HG02981 (cell line): Measurements from ENCODE around the gene ADAMTSL3.
"Not testable (repeated sequence)": the region's sequence is repeated elsewhere in the genome, so short reads cannot be mapped to it uniquely, and the experiment has no call there.

Experiments
- ATAC-seq: cut with Tn5 transposase; IDR thresholded peaks from one replicate; pipeline ENCODE4 v1.9.1; 2021; ENCODE audit warnings: mild to moderate bottlenecking, moderate library complexity; ENCODE audit not compliant: unreplicated experiment

The ADAMTSL3 gene

DNA sequence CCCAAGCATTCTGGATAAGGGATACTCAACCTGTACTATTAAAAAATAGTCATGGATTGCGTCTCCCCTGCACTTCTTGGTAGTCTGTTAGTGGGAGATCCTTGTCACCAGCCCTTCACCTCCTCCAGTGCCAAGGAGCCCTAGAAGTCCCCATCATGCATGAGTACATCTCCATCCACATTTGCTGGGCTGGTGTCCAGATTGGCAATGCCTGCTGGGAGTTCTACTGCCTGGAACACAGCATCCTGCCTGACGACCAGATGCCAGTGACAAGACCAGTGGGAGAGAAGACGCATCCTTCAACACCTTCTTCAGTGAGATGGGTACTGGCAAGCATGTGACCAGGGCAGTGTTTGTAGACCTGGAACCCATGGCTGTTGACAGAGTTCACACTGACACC, 85.7 kb downstream of the ADAMTSL3 start:
- ATAC-seq: no peak

DNA sequence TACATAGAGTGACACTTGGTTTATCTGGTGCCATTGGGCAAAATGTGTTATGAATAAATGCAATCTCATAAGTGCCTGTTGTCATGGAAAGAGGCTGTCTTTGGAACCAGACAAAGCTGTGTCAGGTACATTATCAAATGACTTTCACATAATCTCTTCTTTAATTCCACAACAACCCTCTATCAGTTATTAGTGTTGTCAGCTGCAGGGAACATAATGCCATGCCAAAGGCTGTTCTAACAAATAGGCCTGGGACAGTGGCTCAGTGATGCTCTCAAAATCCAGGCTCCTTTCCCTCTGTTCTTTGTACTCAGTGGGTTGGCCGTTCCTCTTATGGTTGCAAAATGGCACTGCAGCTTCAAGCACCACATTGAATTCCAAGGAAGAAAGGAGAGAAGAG, 91.8 kb downstream of the ADAMTSL3 start:
- no peak for ATAC-seq

DNA sequence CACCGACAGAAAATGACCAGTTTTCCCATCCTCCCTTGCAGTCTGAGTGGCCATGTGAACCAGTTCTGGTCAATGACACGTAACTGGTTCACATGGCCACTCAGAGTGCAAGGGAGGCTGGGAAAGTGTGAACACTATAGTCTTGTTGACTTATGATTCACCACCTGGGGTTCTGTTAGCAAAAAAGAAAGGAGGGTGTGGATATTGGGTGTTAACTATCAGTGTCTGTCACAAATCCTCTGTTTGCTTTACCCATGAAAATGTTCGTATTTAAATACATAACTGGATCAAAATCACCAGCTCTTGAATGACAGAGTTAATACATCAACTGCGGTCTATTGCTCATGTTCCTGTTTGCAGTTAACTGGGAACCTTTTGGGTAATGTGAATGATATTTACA, 92.3 kb downstream of the ADAMTSL3 start:
- no peak for ATAC-seq

DNA sequence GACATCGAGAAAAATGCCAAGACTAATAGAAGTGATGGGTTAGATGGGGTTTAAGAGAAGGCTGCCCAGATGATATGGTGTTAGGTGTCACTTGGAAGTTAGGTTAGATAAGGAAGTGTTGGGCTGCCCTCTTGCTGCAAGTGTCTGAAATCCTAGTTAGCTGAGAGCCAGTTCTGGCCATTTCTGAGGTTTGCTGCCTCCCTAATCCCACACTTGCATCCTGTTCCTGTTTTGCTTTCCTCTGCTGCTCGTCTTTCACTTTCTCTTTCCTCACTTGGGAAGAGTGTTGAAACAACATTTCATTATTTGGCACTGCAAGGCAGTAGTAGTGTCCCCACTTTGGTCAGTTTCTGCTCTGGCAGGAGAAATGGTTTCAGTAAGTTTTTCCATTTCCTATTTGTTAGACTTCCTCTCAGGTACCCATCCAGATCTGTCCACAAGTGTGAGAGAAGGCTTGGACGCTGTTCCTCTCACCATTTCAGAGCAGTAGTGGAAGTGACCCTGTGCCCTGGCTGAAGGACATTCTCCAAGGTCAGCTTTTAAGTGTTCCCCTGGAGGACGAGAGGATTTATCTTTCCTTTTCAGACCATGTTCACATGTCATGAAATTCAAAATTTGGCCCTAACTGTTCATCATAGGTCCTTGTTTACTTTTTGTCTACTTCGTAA, 93.3 kb downstream of the ADAMTSL3 start:
- ATAC-seq: no peak

DNA sequence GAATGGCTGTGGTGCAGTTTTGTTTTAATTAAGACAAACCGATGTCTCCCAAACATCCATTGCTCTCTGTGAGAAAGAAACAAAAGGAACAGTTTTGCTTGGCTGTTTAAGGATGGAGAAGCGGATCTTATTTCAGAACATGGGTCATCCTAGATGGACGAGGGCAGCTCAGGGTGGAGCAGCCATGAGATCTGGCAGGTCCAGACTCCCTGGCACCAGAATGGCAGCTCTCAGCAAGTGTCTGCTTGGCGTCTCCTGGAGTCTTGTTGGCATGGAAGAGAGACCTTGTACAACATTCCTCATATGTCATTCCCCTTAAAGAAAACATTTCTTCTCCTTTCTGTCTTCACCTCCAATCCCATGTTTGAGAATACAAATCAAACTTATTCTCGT, 93.8 kb downstream of the ADAMTSL3 start:
- no peak for ATAC-seq

GRCh38 chr15:83753872-83754493, 100.1 kb downstream of the ADAMTSL3 start:
- ATAC-seq: no peak

DNA sequence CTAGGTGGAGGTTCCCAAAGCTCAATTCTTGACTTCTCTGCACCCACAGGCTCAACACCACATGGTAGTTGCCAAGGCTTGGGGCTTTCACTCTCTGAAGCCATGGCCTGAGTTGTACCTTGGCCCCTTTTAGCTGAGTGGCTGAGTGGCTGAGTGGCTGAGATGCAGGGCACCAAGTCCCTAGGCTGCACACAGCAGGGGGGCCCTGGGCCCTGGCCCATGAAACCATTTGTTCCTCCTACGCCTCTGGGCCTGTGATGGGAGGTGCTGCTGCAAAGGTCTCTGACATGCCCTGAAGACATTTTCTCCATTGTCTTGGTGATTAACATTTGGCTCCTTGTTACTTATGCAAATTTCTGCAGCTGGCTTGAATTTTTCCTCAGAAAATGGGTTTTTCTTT, 103.4 kb downstream of the ADAMTSL3 start:
- not testable (repeated sequence) for ATAC-seq

GRCh38 chr15:83762367-83762766, 108.4 kb downstream of the ADAMTSL3 start:
- no peak for ATAC-seq

GRCh38 chr15:83764201-83764838, 110.4 kb downstream of the ADAMTSL3 start:
- no peak for ATAC-seq

GRCh38 chr15:83766339-83766738, 112.4 kb downstream of the ADAMTSL3 start:
- no peak for ATAC-seq

DNA sequence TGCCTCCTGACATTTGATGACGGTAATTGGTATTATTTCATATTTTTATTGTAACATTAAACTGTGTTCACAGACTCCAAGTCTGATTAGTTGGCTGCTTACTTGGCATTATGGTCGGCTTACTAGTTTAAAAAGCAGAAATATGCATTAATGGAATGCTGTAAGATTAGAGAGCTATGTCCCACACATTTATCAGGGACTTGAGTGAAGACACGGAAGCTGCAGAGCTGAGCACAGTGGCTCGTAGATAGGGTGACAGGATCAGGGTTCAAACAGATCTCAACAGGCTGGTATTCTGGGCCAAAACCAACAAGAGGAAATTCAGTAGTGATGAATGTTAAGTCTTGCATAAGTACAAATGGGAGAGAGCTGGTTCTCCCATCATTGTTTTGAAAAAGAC, 113.8 kb downstream of the ADAMTSL3 start:
- no peak for ATAC-seq

DNA sequence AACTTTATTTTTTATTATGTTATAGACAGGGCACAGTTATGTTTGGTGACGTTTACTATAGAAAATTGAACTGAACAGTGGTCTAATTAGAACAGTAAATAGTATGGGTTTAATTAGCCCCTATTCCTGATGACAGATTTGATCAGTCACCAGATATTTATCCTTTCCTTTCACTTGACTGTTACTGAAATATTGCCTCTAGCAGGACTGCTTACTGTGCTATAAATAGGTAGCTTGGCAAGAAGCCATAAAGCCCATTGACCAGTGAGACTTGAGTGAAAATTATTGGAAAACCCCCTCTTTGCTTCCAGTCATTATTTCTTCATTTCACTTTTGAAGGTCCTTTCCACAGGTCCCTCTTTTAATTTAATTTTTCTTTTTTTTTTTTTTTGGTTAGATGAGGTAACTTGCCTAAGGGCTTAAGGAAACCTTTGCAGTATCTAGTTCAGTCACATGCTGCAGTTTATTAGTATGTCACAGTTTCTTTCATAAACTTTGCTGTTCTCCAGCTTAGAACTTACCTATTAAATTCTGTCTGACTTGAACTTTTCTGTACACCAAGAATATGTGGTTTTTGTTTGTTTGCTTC, 115.6 kb downstream of the ADAMTSL3 start:
- ATAC-seq: no peak

GRCh38 chr15:83775738-83776137, 121.8 kb downstream of the ADAMTSL3 start:
- ATAC-seq: no peak

DNA sequence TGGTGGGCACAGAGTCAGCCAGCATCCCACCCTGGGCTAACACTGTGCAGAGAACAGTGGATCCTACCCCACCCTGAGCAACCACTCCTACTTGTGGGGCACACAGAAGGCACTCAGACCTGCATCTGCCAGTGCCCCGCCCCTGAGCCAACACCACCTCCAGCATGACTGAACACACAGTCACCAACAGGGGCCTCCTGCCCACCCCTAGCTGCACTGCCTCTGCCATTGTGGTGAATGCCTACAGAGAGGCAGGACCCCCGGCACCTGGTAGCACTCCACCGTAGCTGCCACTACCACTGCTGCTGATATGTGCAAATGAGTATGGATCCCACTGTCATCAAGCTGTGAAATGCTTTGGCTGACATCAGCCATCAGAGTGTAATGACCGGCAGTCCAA, 123.1 kb downstream of the ADAMTSL3 start:
- no peak for ATAC-seq

DNA sequence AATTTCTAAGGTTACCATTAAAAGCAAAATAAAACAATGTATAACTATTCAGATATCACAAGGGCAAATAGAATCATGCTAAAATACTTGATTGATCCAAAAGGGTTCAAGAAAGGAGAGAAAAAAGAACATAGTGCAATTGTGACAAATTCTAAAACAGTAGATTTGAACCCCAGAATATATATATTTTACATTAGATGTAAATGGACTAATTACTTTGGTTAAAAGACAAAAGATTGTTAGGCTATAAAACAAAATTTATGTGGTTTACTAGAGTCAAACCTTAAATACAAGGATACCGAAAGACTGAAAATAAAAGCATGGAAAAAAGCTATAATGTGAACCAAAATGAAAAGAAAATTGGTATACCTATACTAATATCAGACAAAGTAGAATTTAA, 129.3 kb downstream of the ADAMTSL3 start:
- no peak for ATAC-seq

DNA sequence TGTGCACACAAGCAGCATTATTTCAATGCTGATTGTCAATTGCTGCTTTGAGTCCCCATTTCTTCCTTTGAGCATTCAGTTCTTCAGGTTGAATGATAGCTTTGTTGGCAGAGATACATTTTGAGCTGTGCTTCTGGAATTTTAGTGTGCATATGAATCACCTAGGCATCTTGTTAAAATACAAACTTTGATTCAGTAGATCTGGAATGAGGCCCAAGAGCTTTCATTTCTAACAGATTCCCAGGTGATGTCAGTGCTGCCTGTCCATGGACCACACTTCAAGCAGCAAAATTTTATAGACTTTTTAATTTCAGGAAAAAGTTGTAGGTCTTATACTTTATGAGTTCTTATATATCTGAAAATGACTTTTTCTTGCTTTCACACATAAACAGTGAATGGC, 131.1 kb downstream of the ADAMTSL3 start:
- no peak for ATAC-seq

GRCh38 chr15:83786336-83786735, 132.4 kb downstream of the ADAMTSL3 start:
- no peak for ATAC-seq

GRCh38 chr15:83793069-83793468, 139.1 kb downstream of the ADAMTSL3 start:
- ATAC-seq: no peak

- no peak for ATAC-seq
Observed at GRCh38 chr15:83794209-83794608, 140.3 kb downstream of the ADAMTSL3 start.

DNA sequence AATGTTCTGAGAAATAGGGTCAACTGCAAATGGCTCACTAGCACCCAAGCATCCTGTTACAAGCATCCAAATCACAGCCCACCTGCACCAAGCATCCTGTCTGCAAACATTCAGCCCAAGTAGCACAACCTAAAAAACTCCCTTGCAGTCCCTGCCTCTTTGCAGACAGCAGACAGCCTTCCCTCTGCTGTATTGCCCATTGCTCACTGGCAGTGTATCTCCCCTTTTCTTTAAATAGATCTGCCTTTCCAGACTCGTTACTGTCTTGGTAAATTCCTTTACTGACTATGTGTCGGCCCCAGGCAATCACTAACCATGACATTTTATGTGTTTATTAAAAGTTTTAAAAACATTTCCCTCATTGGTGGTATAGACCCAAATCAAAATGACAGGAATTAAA, 155.4 kb downstream of the ADAMTSL3 start:
- no peak for ATAC-seq

GRCh38 chr15:83810110-83810509, 156.2 kb downstream of the ADAMTSL3 start:
- no peak for ATAC-seq

DNA sequence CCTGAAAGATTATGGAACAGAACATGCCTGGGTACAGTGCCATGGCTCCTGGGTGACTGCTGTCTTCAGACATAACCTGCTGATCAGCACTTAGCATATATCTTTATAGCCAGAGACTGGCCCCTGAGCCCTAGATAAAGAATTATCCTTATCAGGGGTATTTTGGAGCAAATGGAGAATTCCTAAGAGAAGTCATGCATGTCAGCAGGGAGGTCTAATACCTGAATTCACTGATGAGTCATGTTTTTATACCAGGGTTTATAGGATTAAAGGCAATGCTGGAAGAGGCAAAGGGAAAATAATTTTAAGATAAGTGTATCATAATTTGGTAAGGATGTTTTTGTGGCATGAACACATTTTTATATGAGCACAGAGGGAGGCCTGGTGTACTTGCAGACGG, 159.8 kb downstream of the ADAMTSL3 start:
- no peak for ATAC-seq
